PC-3 (cell line): ENCODE data around the gene ACAN. TPM values are rescaled to one million over a fixed set of nuclear protein-coding genes. Genes with fewer than 3 reads are reported as not detected.

Experiments used
- ATAC-seq: fragments of 200-7000 bp; cut with Tn5 transposase; 2 replicates; pipeline ENCODE4 v1.9.1; 2020; ENCODE audit warnings: mild to moderate bottlenecking, moderate library complexity
- BruUV-seq: library from RNA; stranded (reverse); fragments of 400-500 nt; replicated peaks from 2 replicates; lab custom pipeline; 2021; lab: Mats Ljungman, UMichigan
- CTCF ChIA-PET: fragments of 300-600 bp; sonication (Branson Sonifier 250); formaldehyde crosslinking; loops from one replicate; lab custom pipeline; 2022; ENCODE audit warnings: antibody characterized with exemption; lab: Charles Lee
- POLR2A ChIA-PET: fragments of 300-600 bp; sonication (Branson Sonifier 250); formaldehyde crosslinking; loops from one replicate; lab custom pipeline; 2022; ENCODE audit warnings: antibody characterized with exemption; ENCODE audit not compliant: unreplicated experiment; lab: Charles Lee
- DNase-seq: peaks from one replicate; pipeline ENCODE4 v3.0.0-alpha.2; 2015
- H2AFZ ChIP-seq: fragments of 300-600 bp; sonication (generic); 2 replicates; pipeline ENCODE4 v1.6.0; 2016; ENCODE audit warnings: antibody characterized with exemption, low read length
- H3F3A ChIP-seq: fragments of 300-600 bp; sonication (generic); one replicate; pipeline ENCODE4 v1.6.0; 2017; ENCODE audit warnings: antibody characterized with exemption, low read length, control low read depth, mild to moderate bottlenecking; ENCODE audit not compliant: unreplicated experiment
- H3K27ac ChIP-seq: fragments of 300-600 bp; sonication (generic); 2 replicates; pipeline ENCODE4 v1.5.1; 2016; ENCODE audit warnings: mild to moderate bottlenecking, low read length
- H3K27me3 ChIP-seq: fragments of 300-600 bp; sonication (generic); 2 replicates; pipeline ENCODE4 v1.6.1; 2016; ENCODE audit warnings: low read length, mixed read lengths
- H3K36me3 ChIP-seq: fragments of 300-600 bp; sonication (generic); 2 replicates; pipeline ENCODE4 v1.6.1; 2016; ENCODE audit warnings: low read depth, mixed run types, low read length, mixed read lengths
- H3K4me1 ChIP-seq: fragments of 300-600 bp; sonication (generic); 2 replicates; pipeline ENCODE4 v1.5.1; 2016; ENCODE audit warnings: low read length; ENCODE audit not compliant: insufficient read depth
- H3K4me2 ChIP-seq: fragments of 300-600 bp; sonication (generic); 2 replicates; pipeline ENCODE4 v1.6.0; 2016; ENCODE audit warnings: low read length
- H3K4me3 ChIP-seq: fragments of 300-600 bp; sonication (generic); 2 replicates; pipeline ENCODE4 v1.5.1; 2016; ENCODE audit warnings: mild to moderate bottlenecking, low read length, mixed read lengths
- H3K79me2 ChIP-seq: fragments of 300-600 bp; sonication (generic); 2 replicates; pipeline ENCODE4 v1.6.1; 2017; ENCODE audit warnings: low read length, mixed read lengths
- H3K9ac ChIP-seq: fragments of 300-600 bp; sonication (generic); 2 replicates; pipeline ENCODE4 v1.6.0; 2016; ENCODE audit warnings: mild to moderate bottlenecking, low read length
- H3K9me2 ChIP-seq: fragments of 300-600 bp; sonication (generic); replicated peaks from 2 replicates; pipeline ENCODE4 v1.6.1; 2016; ENCODE audit warnings: mixed run types, low read length, mixed read lengths
- H3K9me3 ChIP-seq: fragments of 300-600 bp; sonication (generic); 2 replicates; pipeline ENCODE4 v1.6.1; 2016; ENCODE audit warnings: low read length, mixed read lengths
- H4K20me1 ChIP-seq: fragments of 300-600 bp; sonication (generic); 2 replicates; pipeline ENCODE4 v1.6.1; 2016; ENCODE audit warnings: low read length, mixed read lengths
- CTCF ChIP-seq: fragments of 300-600 bp; sonication (generic); conservative IDR thresholded peaks from 2 replicates; pipeline ENCODE4 v1.5.1; 2017; ENCODE audit warnings: antibody characterized with exemption, low read depth, mild to moderate bottlenecking, low read length
- EZH2 ChIP-seq: fragments of 300-600 bp; sonication (generic); IDR thresholded peaks from one replicate; pipeline ENCODE4 v1.6.1; 2017; ENCODE audit warnings: antibody characterized with exemption, mild to moderate bottlenecking, low read length; ENCODE audit not compliant: unreplicated experiment
- EZH2phosphoT487 ChIP-seq: fragments of 300-600 bp; sonication (generic); IDR thresholded peaks from 2 replicates; pipeline ENCODE4 v1.6.1; 2018; ENCODE audit warnings: mild to moderate bottlenecking, antibody characterized with exemption, low read length, borderline replicate concordance
- intact Hi-C: fragments of 100-400 bp; cut with micrococcal nuclease; formaldehyde crosslinking; loops from 2 replicates; pipeline ENCODE4 v1.9.0; 2023
- total RNA-seq: library from RNA; depleted of rRNA; stranded (reverse); fragments of >200 nt; gene quantifications from 2 replicates; pipeline ENCODE4 v1.2.3, GENCODE V29; 2014

Gene ACAN
- total RNA-seq, 1 experiment from 2014 or later = not detected

- H3K36me3 ChIP-seq = no peaks in the 10 kb centered on the region
- intact Hi-C loops = no loop called here
- no peaks in the 10 kb centered on the region for H3K9me2 ChIP-seq
- H4K20me1 ChIP-seq = no peaks in the 10 kb centered on the region
- TF ChIP-seq CTCF (no peak), EZH2 (no peak), EZH2phosphoT487 (no peak)
- H3F3A ChIP-seq = no peaks in the 10 kb centered on the region
- no peak overlapping the region for H3K27ac ChIP-seq
- H3K9me3 ChIP-seq = no peaks in the 10 kb centered on the region
- H3K9ac ChIP-seq = no peak overlapping the region
- ChIA-PET CTCF (no interaction called here), POLR2A (no interaction called here)
- no peak overlapping the region for H2AFZ ChIP-seq
- H3K4me2 ChIP-seq = no peak overlapping the region
- H3K79me2 ChIP-seq = no peaks in the 10 kb centered on the region
- DNase-seq (no peak), ATAC-seq (no peak)
- BruUV-seq = no TSS peak
- H3K4me3 ChIP-seq = no peak overlapping the region
- H3K4me1 ChIP-seq = no peaks in the 10 kb centered on the region
- H3K27me3 ChIP-seq = peaks cover 70% of the 10 kb centered on the region
These were observed 33.9 kb upstream of the ACAN start for GRCh38 chr15:88769161-88769971.

GRCh38 chr15:88775776-88776175 lies 27.5 kb upstream of the ACAN start:
- CTCF ChIA-PET = no interaction called here
- peaks cover 14% of the 10 kb centered on the region; the same call in 1 of the 2 replicates for H3K27me3 ChIP-seq
- no peak overlapping the region for H3K9ac ChIP-seq
- no TSS peak for BruUV-seq
- H3K4me3 ChIP-seq = no peak overlapping the region
- H3K79me2 ChIP-seq = no peaks in the 10 kb centered on the region
- H3K9me2 ChIP-seq = no peaks in the 10 kb centered on the region
- no peak overlapping the region for H2AFZ ChIP-seq
- TF ChIP-seq EZH2 (no peak), EZH2phosphoT487 (no peak), CTCF (no peak)
- DNase-seq (no peak), ATAC-seq (no peak)
- H3K27ac ChIP-seq = no peak overlapping the region
- no peaks in the 10 kb centered on the region for H3K36me3 ChIP-seq
- H3F3A ChIP-seq = no peaks in the 10 kb centered on the region
- POLR2A ChIA-PET = no interaction called here
- no peak overlapping the region for H3K4me2 ChIP-seq
- intact Hi-C loops = no loop called here
- H4K20me1 ChIP-seq = no peaks in the 10 kb centered on the region
- H3K4me1 ChIP-seq = no peaks in the 10 kb centered on the region
- H3K9me3 ChIP-seq = 0 out of 2 replicates have a peak, but pooled peaks cover 4% of the 10 kb centered on the region

DNA sequence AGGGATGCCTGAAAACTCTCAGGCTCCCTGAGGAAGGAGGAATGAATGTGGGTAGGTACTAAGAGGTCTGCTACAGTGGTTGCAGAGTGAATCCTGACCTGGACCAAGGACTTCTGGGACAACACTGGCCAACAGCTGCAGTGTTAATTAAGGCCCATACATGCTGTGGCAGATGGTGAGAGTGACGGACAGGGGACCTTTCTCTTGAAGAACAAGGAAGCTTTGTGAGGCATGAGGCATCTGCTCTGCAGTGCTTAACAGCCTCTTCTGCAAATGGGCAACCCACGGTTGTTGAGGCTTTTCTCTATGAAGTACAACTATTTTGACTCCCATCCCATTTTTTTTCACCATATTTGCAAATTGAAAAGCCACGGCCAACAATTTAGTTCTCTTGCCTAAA lies 26.6 kb upstream of the ACAN start:
- CTCF ChIA-PET = no interaction called here
- DNase-seq = no peak
- Histone ChIP-seq H3K36me3 (no peaks in the 10 kb centered on the region), H3K9me2 (no peaks in the 10 kb centered on the region), H3K27me3 (0 out of 2 replicates have a peak, but pooled peaks cover 10% of the 10 kb centered on the region), H3F3A (no peaks in the 10 kb centered on the region), H3K9ac (no peak overlapping the region), H3K9me3 (0 out of 2 replicates have a peak, but pooled peaks cover 4% of the 10 kb centered on the region), H3K79me2 (no peaks in the 10 kb centered on the region), H3K4me1 (no peaks in the 10 kb centered on the region), H3K4me3 (no peak overlapping the region), H2AFZ (no peak overlapping the region), H3K4me2 (no peak overlapping the region), H4K20me1 (no peaks in the 10 kb centered on the region), H3K27ac (no peak overlapping the region)
- POLR2A ChIA-PET = no interaction called here
- TF ChIP-seq EZH2phosphoT487 (no peak), CTCF (no peak), EZH2 (no peak)
- no peak for ATAC-seq
- BruUV-seq = no TSS peak
- intact Hi-C loops = no loop called here
